ENCODE measurements around the gene CDH15.
"Not testable (repeated sequence)": the region's sequence is repeated elsewhere in the genome, so short reads cannot be mapped to it uniquely, and the experiment has no call there.

The CDH15 gene

DNA sequence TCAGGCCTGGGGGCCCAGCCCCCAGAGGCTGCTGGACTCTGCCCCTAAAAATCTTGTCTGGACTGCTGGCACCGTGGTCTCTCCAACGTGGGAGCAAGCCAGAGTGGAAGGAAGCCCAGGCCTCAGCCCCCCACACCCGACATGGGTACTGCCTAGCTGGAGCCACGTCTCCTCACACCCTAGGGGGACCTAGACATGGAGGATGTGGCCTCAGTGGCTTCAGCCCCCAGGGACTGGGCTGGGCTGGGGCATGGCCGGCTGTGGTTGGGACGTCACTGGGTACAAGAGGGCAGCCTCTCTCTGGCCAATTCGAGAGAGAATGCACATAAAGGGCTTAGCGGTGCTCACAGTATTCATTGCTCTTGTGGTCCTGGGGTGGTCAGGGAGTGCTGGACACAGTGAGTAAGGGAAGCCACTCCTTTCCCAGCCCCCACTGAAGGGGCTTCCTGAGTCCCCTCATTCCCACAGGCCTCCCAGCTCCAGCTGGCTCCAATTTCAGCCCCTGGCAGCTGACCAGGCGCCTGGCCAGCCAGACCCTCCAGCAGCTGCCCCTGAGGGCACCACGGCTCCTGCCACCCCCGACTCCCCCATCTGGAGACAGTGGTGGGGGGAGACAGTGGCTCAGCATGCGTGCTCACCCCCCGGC, 1.1 kb downstream of the CDH15 start:
- DNase-seq (ENCODE audit: low read depth), result no peak

DNA sequence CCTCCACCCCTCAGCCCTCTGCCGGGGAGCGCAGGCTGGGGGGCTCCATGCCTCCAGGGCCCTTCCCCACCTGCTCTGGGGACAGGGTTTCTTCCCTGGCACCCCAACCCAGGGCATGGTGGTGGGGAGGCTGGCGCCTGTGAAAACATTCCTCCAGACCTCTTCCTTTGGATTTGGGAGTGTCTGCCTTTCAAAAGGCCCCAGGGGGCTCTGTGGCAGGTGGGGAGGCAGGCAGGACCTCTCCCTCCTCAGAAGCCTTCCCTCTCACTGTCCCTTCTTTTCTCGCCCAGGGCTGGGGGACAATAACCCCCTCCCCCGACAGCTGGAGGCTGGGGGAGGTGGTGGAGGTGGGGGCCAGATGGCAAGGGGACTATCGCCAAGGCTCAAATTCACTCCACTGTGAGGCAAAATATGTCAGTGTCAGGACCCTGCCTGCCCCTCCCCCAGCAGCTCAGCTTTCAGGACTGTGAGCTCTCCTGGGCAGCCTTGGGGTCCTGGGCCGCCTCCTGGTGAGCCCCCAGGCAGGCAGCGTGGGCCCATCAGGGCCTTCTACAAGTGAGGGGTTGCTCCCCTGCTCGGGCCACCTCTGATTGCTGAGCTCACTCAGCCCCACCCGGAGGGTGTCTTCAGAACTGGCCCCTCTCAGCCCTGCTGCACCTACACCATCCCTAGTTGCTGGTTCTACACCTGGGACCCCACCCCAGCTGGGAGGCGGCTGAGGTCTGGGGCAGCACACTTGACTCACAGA, 1.8 kb downstream of the CDH15 start:
- no peak for DNase-seq (ENCODE audit: low read depth)

DNA sequence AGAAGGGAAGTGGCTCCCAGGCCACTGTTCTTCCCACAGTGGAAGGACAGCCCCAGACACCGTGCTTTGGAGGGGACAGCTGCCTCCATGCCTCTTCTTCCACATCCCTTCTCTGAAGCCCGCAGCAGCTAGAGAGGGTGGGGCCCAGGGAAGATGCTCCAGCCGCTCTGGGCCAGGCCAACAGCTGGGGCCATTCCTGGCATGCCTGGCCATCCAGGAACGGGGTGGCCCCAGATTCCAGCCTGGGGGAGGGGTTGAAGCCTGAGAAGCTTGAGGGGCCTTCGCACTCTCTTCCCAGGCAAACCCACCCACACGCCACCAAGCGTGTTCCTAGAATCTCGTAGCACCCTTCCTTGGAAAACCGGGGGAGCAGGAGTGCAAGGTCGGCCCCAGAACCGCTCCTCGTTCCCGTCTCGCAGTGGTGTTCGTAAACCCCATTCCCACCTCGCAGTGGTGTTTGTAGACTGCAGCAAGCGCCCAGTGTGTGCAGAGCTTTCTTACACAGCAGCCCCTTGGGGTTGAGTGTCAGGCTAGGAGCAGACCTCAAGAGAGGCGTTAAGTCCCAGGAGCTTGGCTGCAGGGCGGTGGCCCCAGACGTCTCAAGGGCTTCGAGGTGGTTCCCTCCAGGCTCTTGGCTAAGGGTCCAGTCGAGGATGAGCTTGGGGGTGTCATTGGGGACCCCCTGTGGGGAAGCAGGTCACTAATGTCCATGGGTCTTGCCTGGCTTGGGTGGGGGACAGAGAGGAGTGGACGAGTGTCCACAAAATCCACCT, 2.7 kb downstream of the CDH15 start:
- DNase-seq (ENCODE audit: low read depth), result no peak

DNA sequence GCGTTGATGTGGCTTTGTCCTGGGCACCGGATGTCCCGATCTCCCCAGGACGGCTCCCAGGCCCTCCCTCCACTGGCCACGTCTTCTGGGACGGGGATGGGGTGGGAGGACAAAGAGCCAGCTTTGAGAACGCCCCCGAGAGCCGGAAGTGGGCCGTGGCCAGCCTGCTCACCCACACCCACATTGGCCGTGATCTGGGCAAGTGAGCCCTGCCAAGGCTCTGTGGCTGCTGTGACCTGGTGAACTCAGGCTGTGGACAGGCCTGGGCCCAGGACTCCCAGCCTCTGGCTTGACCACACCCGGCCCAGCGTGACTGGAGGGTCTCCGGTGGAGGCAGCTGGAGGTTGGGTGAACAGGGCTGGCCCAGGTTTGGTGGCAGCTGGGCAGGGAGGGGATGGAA, 3.3 kb downstream of the CDH15 start:
- DNase-seq (ENCODE audit: low read depth), result no peak

DNA sequence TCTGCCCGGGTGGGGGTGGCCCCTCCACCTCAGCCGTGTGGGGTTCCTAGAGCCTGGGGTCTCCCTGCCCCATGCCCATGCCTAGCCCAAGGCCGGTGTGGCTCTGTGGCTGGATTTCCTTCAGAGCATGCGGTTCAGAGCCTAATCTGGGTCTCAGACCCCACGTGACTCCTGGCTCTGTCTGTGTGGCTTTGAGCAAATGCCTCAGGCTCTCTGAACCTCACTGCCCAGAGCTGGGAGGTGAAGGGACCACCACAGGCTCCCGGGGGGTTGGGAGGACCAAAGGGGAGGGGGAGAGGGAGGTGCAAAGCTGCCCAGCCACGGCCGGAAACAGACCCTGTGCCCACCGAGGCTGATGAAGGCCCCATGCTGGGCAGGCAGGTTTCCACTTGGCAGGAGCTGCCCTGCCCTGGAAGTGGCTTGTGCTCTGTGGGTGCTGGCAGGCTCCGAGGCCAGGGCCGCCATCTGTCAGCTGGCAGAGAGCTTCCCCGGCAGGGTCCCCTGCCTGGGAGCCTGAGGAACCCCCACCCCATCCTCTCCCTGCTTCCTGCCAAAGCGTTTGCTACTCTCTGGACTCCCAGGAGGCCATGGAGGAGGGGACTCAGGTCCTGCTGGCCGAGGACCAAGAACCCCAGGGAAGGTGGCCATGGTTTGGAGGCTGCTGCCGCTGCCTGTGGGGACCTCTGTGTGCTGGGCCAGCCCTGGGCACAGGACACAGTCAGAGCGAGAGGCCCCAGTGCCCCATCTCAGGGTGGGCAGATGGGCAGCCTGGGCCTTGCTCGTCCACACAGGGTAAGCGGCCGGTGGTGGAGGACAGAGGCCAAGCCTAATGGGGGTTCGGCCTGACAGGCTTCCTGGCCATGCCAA, 4.0 kb downstream of the CDH15 start:
- no peak for DNase-seq (ENCODE audit: low read depth)

DNA sequence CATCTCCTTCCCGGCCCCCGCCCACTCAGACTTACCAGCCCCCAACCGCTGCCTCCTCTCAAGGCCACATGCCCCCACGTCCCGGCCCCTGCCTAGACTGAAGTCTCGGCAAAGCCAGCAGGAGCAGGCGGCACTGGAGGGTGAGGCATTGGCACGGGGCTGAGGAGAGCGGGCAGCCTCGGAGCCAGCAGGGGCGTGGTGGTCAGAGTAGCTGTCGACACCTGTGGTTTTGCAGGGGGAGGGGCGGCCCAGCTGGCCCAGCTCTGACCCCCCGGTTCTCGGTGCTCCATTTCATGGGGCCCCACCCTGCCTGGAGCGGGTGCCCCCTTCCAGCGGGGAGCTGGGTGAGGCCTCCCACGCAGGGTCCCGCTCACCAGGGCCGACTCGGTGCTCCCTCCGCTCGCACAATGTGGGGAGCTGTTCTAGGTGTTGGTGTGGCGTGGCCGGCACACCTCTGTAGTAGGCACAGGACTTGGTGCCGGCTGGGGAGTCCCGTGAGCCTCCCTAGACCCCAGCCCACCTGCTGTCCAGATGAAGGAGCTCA, 4.7 kb downstream of the CDH15 start:
- DNase-seq (ENCODE audit: low read depth), result no peak

DNA sequence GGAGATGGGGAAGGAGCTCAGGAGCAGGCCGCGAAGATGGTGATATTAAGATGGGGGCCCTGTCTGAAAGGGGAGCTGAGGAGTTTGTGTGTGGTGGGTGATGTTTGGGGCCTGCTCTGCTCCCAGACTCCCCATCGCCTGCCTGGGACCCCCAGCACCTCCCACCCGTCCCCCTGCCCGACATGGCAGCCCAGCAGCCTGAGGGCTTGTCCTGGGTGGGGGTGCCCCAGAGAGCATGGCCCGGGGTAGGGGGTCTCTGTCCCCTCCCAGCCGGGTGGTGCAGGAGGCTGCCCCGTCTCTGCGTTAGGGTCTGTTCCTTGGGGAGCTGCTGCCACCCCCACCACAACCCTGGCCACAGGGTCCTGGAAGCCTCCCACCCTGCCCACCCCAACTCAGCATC, 5.2 kb downstream of the CDH15 start:
- no peak for DNase-seq (ENCODE audit: low read depth)

DNA sequence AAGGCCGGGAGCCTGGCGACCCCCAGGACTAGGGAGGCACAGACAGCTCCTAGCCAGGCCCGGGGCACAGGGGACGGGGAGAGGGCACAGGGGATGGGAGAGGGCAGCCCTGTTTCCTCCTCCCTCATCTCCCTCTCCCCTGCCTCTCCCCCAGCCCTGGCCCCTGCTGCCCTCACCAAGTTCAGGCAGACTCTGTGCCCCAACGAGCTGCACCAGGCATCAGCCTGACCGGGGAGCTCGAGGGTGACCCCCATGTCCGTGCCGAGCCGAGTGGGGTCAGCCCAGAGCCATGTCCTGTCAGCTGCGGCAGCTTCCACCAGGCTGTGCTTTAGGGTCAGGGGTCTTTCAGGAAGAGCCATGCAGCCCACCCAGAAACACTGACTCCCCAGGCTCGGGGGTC, 6.0 kb downstream of the CDH15 start:
- no peak for DNase-seq (ENCODE audit: low read depth)

DNA sequence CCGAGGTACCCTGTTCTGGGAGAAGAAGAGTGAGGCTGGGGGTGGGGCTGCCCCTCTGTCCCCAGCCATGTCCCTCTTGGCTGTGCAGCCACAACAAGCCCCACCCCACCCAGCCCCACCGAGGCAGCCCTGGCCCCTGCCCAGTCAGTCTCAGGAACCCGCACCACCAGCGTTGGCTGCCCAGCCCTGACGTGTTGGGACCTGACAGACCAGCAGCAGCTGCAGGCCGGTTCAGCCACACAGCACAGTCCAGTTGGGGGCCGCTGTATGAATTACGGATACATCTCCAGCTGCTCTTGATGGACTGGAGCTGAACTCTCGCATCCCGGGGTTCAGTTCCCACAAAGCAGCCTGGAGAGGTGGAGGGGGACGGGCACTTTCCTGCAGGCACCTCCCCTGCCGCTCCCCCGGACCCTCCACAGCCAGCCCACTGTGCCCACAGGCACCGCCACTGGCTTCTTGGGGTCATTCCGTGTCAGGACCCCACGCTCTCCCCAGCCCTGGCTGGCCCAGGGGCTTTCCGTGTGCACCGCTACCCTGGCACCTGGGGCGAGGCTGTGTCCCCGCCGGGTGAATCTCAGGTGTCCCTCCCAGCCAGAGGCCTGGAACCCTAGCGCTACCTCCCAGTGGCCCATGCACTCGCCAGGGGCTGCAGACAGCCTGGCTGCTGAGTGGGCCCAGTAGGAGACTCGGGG, 7.1 kb downstream of the CDH15 start:
- no peak for DNase-seq (ENCODE audit: low read depth)

DNA sequence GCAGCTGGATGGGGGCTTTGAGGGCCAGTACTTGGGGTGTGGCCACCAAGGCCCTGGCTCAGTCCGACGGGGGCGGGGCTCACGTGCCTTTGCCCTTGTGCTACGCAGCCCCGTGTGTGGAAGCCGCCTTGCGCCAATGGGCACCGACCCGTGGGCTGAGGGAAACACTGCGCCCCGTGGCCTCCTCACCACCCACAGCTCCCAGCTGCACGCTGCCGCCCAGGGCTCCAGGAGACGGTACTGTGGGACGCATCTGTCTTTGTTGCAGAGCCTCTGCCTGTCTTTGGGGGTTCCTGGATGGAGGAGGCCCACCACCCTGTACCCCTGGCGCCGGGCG, 7.6 kb downstream of the CDH15 start:
- no peak for DNase-seq (ENCODE audit: low read depth)

DNA sequence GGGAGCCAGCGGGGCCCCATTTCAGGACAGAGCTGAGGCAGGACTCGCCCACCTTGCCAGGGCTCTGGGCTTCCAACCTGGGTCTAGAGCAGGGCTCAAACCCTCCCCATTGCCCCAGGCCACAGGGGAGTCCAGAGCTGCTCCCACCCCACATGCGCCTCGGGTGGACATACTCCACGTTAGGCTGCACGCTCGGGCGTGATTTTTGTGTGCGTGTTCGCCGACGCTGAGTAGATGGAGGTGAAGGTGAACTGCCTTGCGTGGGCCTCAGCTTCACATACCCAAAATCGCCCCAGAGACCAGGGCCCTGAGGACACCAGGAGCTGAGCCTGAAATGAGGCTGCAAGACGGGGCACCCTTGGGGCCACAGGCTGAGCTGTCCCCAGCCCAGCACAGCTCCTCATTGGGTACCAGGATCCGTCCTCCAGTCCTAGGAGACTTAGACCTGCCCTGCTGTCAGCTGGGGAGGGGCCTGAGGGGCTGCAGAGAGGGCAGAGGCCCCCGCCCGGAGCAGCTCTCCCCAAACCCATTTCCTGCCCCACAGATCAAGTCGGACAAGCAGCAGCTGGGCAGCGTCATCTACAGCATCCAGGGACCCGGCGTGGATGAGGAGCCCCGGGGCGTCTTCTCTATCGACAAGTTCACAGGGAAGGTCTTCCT, 8.2 kb downstream of the CDH15 start:
- DNase-seq (ENCODE audit: low read depth), result no peak

DNA sequence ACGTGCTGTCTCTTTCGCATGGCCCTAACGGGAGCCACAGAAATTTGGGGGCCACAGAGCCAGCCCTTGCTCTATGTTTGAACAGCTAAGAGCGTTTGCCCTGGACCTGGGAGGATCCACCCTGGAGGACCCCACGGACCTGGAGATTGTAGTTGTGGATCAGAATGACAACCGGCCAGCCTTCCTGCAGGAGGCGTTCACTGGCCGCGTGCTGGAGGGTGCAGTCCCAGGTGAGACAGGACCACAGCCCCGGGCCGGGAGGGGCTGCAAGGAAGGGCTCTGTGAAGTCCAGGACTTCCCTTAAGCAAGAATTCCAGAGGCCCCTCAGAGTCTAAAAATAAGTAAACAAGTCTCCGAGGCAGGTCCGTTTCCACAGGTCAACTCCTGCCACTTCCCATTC, 11.9 kb downstream of the CDH15 start:
- no peak for DNase-seq (ENCODE audit: low read depth)

DNA sequence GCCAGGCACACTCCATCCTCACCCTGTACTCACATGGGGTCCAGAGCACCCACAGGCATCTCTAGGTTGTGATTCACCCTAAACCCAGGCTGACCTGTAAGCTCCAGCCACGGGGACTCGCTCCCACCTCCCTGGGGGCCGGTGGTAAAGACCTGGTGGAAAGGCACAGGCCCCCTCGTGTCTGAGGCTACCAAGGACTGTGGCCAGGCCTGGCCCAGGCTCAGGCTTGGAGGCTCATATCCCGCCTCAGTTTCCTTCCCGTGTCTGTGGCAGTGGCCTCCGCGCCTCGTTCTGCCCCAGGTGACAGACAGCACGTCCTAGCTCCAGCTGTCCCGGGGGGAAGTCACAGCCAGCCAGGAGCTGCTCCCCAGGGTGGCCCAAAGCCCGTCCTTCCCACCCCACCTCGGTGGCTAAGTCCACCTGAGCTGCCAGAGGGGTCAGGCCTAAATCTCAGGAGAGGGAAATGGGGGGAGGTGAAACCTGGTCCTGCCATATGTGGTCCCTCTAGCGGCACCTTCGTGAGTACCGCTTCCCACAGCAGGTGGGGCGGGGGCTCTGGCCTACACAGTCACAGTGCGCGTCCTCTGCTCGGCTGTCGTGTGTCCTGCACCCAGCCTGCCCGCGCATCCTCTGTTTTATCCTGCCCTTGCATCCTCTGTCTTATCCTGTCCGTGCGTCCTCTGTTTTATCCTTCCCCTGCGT, 12.6 kb downstream of the CDH15 start:
- DNase-seq (ENCODE audit: low read depth), result no peak

DNA sequence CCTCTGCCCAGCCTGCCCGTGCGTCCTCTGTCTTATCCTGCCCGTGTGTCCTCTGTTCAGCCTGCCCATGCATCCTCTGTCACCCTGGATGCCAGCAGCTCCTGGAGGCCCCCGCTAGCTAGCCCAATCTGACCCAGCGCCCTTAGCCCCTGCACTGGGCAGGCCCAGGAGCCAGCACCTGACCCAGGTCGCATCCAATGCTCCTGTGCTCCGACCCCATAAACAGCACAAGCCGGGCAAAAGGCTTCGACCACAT, 13.1 kb downstream of the CDH15 start:
- no peak for DNase-seq (ENCODE audit: low read depth)

DNA sequence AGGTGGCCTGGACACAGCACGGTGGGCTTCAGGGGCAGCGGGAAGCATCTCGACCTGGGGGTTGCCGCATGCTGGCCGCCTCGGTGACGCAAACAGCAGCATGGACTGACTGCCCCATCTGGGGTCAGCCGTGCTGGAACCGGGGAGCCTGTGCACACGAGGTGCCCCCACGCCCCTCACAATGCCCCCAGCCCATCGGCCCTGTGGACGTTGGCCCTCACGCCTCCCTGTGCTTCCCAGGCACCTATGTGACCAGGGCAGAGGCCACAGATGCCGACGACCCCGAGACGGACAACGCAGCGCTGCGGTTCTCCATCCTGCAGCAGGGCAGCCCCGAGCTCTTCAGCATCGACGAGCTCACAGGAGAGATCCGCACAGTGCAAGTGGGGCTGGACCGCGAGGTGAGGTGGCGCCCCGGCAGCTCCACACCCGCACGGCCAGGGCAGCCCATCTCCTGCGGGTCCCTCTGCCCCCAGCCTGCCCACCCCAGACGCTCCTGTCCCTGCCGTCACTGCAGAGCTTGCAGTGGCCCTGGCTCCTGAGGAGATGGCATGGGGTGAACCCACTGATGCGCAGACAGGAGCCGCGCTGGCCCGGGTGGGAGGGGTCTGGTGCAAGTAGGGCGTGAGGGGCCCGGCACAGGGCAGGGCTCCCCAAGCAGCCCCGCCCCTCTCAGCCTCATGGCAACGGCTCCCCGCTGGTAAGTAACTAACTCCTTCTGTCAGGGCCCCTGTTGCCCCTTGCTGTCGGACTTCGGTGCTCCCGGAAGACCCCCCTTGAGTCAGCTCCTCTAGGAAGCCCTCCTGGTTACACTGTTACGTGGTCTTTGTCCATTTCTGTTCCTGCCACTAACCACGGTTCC, 13.6 kb downstream of the CDH15 start:
- no peak for DNase-seq (ENCODE audit: low read depth)

DNA sequence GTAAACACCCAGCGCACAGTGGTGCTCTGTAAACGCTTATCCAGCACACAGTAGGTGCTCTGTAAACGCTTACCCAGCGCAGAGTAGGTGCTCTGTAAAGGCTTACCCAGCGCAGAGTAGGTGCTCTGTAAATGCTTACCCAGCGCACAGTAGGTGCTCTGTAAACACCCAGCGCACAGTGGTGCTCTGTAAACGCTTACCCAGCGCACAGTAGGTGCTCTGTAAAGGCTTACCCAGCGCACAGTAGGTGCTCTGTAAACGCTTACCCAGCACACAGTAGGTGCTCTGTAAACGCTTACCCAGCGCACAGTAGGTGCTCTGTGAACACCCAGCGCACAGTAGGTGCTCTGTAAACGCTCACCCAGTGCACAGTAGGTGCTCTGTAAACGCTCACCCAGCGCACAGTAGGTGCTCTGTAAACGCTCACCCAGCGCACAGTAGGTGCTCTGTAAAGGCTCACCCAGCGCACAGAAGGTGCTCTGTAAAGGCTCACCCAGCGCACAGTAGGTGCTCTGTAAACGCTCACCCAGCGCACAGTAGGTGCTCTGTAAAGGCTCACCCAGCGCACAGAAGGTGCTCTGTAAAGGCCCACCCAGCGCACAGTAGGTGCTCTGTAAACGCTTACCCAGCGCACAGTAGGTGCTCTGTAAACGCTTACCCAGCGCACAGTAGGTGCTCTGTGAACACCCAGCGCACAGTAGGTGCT, 14.5 kb downstream of the CDH15 start:
- not testable (repeated sequence) for DNase-seq (ENCODE audit: low read depth)

DNA sequence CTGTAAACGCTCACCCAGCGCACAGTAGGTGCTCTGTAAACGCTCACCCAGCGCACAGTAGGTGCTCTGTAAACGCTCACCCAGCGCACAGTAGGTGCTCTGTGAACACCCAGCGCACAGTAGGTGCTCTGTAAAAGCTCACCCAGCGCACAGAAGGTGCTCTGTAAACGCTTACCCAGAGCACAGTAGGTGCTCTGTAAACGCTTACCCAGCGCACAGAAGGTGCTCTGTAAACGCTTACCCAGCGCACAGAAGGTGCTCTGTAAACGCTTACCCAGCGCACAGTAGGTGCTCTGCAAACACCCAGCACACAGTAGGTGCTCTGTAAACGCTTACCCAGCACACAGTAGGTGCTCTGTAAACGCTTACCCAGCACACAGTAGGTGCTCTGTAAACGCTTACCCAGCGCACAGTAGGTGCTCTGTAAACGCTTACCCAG, 15.1 kb downstream of the CDH15 start:
- DNase-seq (ENCODE audit: low read depth), result not testable (repeated sequence)

DNA sequence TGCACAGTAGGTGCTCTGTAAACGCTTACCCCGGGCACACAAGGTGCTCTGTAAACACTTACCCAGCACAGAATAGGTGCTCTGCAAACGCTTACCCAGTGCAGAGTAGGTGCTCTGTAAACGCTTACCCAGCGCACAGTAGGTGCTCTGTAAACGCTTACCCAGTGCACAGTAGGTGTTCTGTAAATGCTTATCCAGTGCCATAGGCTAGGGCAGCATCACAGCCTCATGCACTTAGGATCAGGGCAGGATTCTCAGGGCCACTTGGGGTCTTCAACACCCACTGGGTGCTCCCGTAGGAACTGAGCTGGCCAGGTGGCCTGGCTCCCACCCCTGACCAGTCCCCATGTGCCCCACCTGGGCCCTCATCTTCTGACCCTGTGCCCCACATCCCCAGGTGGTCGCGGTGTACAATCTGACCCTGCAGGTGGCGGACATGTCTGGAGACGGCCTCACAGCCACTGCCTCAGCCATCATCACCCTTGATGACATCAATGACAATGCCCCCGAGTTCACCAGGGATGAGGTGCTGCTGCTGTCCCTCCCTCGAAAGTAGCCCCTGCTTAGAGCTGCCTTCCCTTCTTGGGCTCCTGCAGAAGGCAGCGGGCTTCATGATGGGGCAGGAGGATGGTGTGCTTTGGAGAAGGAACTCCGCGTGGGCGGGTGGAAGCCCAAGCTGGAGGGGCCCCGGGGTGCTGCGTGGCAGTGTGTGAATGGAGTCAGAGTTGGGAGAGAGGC, 15.7 kb downstream of the CDH15 start:
- no peak for DNase-seq (ENCODE audit: low read depth)
